ENCODE data around the gene DUOX2.

The DUOX2 gene

GRCh38 chr15:45131510-45131909, 17.5 kb upstream of the DUOX2 start (continued):
- TF ChIP-seq REST (tag by site-specific recombination; IDR thresholded peaks at IDR 0.05): no peak
- TF ChIP-seq ZNF555 (tag by site-specific recombination; conservative IDR thresholded peaks at IDR 0.05): no peak
- TF ChIP-seq ZNF843 (tag by site-specific recombination; IDR thresholded peaks at IDR 0.05): no peak
- TF ChIP-seq GLI4 (tag by site-specific recombination; IDR thresholded peaks at IDR 0.05): no peak

- POLR2A ChIA-PET: no interaction called here
- no peaks in the 10 kb centered on the region for H3K36me3 ChIP-seq (ENCODE audit: control insufficient read depth in 2 of 2, insufficient read depth in 1 of 2, low read length in 2 of 2)
- TF ChIP-seq ZNF670 (tag by site-specific recombination; IDR thresholded peaks at IDR 0.05; ENCODE audit: low read depth) (no peak), ZBTB26 (tag by site-specific recombination; optimal IDR thresholded peaks at IDR 0.05) (no peak), MZF1 (tag by site-specific recombination; IDR thresholded peaks at IDR 0.05; ENCODE audit: borderline replicate concordance) (no peak), ZNF548 (tag by site-specific recombination; IDR thresholded peaks at IDR 0.05) (no peak), ZSCAN16 (tag by site-specific recombination; IDR thresholded peaks at IDR 0.05) (no peak), ZNF157 (tag by site-specific recombination; IDR thresholded peaks at IDR 0.05) (no peak), ZNF433 (tag by site-specific recombination; IDR thresholded peaks at IDR 0.05; ENCODE audit: low read depth) (no peak), TRIM28 (IDR thresholded peaks at IDR 0.05; ENCODE audit: borderline replicate concordance, low read length) (no peak)
- no peaks in the 10 kb centered on the region for H3K4me1 ChIP-seq (ENCODE audit: control insufficient read depth, insufficient read depth, low read length)
- H3K27ac ChIP-seq (ENCODE audit: extremely low read depth, low read depth, low read length): no peak overlapping the region
- no peak overlapping the region for H3K4me3 ChIP-seq (ENCODE audit: low read depth, low read length)
- no peaks in the 10 kb centered on the region for H3K9me3 ChIP-seq (ENCODE audit: control insufficient read depth, insufficient read depth, low read depth, low read length)
- CTCF ChIA-PET: interaction anchor here (0.5 to 2.9 kb wide), 2 partner anchors 12 to 16 kb away, joined by 4 to 12 read pairs; partner anchors contain the start of genes DUOX2 and DUOXA2
Measured at GRCh38 chr15:45130291-45131000, 16.5 kb upstream of the DUOX2 start.

GRCh38 chr15:45129651-45130129, 15.7 kb upstream of the DUOX2 start, which contains the start of the genes DUOX1 and DUOXA1:
TSS of gene DUOX1 (plus strand) at chr15:45129994. CDS start at chr15:45131967, 1,973 bp downstream.
TSS of gene DUOXA1 (minus strand) at chr15:45129879. CDS start at chr15:45123014, 6,865 bp downstream.
- POLR2A ChIA-PET: no interaction called here
- CTCF ChIA-PET: interaction anchor here (2.9 kb wide), 1 partner anchor 12 kb away, joined by 12 read pairs; no protein-coding TSS in a partner anchor
- no peaks in the 10 kb centered on the region for H3K36me3 ChIP-seq (ENCODE audit: control insufficient read depth in 2 of 2, insufficient read depth in 1 of 2, low read length in 2 of 2)
- H3K4me1 ChIP-seq (ENCODE audit: control insufficient read depth, insufficient read depth, low read length): no peaks in the 10 kb centered on the region
- H3K4me3 ChIP-seq (ENCODE audit: low read depth, low read length): no peak within 1 kb of the TSS
- H3K27ac ChIP-seq (ENCODE audit: extremely low read depth, low read depth, low read length): no peak within 1 kb of the TSS
- no peaks in the 10 kb centered on the region for H3K9me3 ChIP-seq (ENCODE audit: control insufficient read depth, insufficient read depth, low read depth, low read length)
- TF ChIP-seq ZNF548 (tag by site-specific recombination; IDR thresholded peaks at IDR 0.05) (no peak), ZNF704 (tag by site-specific recombination; IDR thresholded peaks at IDR 0.05) (no peak), HOXA7 (CRISPR knock-in tag; IDR thresholded peaks at IDR 0.05; ENCODE audit: borderline replicate concordance) (no peak), ZBTB20 (tag by site-specific recombination; IDR thresholded peaks at IDR 0.05) (no peak), ZNF266 (tag by site-specific recombination; IDR thresholded peaks at IDR 0.05; ENCODE audit: low read depth) (no peak), ZNF239 (tag by site-specific recombination; IDR thresholded peaks at IDR 0.05) (no peak), SP3 (tag by site-specific recombination; IDR thresholded peaks at IDR 0.05) (no peak), ZNF16 (tag by site-specific recombination; IDR thresholded peaks at IDR 0.05; ENCODE audit: low read depth) (no peak), ZNF426 (tag by site-specific recombination; IDR thresholded peaks at IDR 0.05) (no peak), ZNF175 (tag by site-specific recombination; IDR thresholded peaks at IDR 0.05) (no peak), KLF16 (tag by site-specific recombination; IDR thresholded peaks at IDR 0.05) (no peak), ZNF707 (tag by site-specific recombination; IDR thresholded peaks at IDR 0.05) (no peak), ZNF600 (tag by site-specific recombination; IDR thresholded peaks at IDR 0.05) (no peak)

Measured in HEK293 (cell line).